Right kidney (tissue), 1 donor: ENCODE data around the gene ARID1B.
"Not testable (repeated sequence)": the region's sequence is repeated elsewhere in the genome, so short reads cannot be mapped to it uniquely, and the experiment has no call there.

Experiments
- DNase-seq: peaks from one replicate; pipeline ENCODE4 v3.0.0-alpha.2; 2016

ARID1B gene

DNA sequence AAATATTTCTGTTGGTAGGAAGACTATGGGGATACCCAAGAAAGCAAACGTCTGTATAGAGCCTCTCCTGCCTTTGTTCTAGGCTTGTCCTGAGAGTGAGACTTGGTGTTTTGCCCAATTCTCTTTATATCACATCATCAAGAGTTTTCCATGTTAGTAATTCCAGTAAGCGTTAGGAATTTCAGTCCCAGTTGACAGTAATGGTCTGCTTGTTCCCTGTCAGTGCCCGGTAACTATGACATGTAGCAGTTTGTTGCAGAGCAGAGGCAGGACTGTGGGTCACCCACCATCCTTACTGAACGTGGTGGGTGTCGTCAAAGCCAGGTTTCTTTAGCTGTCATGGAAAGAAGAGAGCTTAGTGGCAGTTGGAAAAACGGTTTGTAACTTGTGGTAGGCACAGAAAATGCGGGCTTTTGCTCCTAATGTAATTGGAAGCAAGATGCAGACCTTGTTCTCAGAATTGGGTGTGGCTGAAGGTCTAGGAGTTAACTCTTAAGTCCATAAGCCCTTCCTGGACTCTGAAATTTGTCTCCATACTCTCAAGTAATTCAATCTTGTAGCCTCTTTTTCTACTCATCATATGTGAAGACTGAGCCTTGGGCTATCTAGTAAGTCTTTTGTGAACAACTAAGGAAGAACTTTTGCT, 357.3 kb downstream of the ARID1B start:
- DNase-seq, result no peak

DNA sequence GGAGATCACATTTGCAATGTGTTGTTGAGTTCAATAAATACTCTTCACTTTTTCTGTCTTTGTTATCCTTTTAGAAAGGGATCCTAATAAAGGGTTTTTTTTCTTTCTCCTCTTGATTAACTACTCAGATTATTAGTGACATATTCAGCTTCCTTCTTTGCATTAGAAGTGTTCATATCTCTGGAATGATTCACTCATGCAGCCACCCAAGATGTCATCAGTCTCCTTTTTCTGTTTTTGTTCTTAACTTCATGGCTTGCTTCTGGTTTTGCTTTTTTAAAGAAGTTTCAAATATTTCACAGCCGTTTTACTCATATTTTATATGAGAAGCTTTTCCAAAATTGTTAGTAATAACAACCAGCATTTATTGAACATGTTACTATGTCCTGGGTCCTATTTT, 358.5 kb downstream of the ARID1B start:
- no peak for DNase-seq

DNA sequence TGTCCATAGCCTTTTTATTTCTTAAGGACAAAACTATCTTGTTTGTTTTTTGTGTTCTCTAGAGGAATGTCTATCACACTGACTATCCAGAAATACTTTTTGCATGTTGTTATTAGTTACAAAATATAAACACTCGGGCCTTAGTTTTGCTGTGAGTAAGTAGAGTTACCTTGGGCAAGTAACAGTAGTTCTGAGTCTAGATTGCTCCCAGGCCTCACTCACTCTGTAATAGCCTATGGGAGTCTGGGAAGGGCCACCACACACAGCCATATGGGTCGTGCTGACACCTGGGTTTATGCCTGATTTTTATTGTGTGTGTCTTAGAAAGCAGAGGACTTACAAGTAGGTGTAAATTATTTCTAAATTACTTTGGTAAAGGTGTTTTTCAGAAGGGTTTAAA, 360.3 kb downstream of the ARID1B start:
- DNase-seq, result no peak

DNA sequence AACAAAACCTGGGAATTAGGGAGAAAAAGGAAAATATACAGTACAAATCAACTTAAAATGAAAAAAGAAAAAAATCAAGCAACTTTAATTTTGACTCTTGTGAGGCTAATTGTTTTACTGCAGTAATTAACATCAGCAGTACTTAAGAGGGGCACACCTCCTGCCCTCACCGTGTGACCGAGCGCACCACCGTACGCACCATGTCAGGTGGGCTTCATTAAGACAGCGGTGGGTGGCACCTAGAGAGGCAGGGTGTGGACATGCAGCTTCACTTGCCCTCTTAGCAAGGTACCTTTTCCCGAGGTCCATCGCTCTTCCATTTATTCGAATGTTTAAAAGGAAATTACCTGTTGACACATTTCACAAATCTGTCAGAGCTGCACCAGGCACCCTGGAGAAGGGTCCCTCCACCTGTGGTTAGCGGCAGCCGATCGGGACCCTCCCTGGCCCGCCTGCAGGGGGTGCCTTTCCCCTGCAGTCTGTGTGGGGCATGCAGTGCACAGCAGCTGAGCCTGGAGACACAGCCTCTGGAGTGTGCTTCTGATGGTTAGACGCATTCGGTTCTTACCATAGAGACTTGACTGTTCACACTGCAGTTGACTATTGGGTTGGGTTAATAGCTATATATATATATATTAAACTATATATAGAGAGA, 362.0 kb downstream of the ARID1B start:
- DNase-seq, result no peak

DNA sequence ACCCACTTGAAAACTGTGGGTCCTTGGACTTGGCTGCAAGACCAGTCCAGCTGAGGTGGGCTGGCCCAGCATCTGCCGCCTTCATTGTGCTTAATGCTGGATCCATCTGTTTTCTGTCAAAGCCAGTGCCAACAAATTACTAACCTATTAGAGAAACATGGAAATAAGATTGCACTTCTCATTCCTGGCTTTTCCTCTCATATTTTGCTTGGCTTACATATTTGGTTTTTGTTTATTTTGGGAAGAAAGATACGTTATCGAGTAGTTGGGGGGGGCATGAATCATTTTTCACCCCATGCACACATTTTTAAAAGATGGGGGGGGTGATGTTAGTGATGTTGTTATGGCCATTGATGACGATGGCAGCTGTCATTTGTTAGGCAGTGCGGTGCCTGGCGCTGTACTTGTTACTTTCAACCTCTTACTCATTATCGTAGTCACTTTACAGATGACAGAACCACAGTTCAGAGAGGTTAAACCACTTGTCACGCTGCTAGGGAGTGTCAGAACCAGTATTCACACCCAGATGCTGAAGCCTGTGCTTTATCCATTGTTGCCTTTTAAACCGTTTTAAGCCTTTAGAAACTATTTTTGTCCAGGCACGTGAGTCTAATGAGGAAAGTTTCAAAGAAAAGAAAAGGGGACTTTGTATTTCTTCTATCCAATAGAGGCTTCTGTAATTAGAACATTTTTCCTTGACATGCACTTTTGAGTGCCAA, 366.2 kb downstream of the ARID1B start:
- DNase-seq, result no peak

DNA sequence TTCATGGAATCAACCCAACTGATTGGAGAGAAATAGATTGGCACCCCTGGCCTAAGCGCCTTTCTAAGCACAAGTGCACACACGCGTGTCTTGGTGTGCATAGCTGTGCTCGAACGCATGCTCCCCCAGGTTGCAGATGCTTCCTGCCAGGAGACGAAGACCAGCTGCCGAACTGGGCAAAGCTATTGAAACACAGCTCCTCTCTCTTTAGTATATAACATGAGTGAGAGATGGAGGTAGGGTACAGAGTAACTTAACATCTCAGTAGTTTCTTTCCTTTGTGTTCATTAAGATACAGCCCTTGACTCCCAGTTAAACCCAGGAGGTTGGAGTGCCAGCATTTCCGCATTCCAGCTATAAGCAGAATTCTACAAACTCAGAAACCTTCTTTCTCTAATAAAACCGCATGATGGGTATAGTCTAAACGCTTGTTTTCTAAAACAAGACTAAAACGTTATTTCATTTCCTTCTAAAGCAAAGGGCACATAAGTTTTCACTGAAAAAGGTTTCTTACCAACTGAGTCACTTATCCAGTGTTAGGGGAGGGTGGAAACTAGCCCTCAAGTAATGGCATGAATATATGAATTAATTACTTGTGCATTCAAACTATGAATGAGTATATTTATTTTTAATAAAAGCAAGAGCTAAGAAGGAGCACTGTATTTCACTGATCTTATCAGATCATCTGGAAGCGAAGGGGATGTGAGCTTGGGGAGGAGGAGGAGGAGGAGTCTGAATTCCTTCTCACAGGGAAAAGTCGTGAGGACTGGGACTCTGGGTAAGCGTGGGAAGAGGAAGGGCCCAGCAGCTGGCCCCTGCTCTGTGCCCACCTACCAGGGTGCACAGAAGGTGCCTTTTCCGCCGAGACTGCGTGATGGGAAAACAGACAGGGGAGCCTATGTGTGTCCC, 367.0 kb downstream of the ARID1B start:
- DNase-seq, result no peak

DNA sequence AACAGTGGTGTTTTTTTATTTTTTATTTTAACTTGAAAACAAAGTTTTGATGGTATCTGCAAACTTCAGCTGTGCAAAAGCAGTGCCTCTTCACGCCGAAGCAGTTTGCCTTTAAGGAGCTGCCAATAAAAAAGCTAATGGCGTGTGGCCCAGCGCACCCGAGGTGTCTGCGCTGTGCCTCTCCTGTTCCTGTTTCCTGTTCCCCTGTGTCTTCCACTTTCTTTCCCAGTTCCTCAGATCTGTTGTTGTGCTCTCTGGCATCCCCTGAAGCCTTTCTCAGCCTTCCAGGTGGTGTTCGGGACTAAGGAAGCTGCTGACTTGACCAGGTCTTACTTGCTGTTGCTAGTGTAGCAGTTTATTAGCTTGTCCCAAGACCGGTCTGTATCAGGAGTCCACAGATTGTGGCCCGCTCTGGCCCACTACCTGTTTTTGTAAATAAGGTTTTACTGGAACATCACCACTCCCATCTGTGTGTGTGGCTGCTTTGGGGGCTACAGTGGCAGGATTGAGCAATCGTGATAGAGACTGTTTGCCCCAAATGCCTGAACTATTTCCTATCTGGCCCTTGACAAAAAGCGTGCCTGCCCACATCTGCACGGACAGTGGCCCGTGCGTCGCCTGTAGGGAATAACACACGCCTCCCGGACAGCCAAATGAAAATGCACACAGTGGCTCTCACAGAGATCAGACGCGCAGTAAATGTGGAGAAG, 367.8 kb downstream of the ARID1B start:
- DNase-seq, result no peak

DNA sequence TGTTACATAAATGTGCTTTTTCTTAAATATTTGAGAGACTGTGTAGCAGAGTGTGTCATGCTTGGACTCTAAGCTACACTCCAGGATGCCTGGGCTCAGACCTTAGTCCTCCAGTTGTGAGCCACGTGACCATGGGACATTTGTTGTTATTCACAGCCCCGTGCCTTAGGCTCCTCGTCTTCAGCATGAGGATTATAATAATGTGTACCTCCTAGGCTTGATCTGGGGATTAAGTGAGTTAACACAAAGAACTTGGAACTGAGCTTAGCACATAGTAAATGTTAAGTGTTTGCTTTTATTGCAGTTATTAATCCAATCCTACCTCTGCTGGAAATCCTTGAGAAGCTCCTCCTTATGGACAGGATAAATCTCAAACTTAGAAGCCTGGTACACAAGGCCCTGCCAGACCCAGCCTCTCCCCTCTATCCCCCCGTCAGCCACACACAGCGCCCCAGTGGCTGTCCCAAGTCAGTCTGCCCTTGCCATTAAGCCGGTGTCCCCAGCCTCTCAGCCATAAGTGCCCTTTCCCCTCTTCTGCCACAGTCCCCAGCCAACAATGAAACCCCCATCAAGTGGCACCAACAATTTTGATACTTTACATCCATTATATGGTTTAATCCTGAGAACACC, 368.6 kb downstream of the ARID1B start:
- no peak for DNase-seq

DNA sequence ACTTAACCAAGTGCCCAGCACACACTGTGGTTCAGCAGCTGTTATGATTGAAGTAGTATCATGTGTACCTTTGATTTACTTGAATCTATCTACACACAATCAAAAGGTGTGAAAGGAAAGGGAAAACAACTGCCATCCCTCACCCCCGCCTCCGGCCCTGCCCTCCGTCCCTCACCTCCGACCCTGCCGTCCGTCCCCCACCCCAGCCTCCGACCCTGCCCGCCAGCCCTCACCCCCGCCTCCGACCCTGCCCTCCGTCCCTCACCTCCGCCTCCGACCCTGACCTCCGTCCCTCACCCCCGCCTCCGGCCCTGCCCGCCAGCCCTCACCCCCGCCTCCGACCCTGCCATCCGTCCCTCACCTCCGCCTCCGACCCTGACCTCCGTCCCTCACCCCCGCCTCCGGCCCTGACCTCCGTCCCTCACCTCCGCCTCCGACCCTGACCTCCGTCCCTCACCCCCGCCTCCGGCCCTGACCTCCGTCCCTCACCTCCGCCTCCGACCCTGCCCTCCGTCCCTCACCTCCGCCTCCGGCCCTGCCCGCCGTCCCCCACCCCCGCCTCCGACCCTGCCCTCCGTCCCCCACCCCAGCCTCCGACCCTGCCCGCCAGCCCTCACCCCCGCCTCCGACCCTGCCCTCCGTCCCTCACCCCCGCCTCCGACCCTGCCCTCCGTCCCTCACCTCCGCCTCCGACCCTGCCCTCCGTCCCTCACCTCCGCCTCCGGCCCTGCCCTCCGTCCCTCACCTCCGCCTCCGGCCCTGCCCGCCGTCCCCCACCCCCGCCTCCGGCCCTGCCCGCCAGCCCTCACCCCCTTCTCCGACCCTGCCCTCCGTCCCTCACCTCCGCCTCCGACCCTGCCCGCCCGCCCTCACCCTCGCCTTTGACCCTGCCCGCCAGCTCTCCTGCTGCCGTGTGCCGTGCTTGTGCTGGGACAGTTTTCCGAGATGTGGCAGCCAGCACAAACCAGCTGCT, 370.2 kb downstream of the ARID1B start:
- not testable (repeated sequence) for DNase-seq

DNA sequence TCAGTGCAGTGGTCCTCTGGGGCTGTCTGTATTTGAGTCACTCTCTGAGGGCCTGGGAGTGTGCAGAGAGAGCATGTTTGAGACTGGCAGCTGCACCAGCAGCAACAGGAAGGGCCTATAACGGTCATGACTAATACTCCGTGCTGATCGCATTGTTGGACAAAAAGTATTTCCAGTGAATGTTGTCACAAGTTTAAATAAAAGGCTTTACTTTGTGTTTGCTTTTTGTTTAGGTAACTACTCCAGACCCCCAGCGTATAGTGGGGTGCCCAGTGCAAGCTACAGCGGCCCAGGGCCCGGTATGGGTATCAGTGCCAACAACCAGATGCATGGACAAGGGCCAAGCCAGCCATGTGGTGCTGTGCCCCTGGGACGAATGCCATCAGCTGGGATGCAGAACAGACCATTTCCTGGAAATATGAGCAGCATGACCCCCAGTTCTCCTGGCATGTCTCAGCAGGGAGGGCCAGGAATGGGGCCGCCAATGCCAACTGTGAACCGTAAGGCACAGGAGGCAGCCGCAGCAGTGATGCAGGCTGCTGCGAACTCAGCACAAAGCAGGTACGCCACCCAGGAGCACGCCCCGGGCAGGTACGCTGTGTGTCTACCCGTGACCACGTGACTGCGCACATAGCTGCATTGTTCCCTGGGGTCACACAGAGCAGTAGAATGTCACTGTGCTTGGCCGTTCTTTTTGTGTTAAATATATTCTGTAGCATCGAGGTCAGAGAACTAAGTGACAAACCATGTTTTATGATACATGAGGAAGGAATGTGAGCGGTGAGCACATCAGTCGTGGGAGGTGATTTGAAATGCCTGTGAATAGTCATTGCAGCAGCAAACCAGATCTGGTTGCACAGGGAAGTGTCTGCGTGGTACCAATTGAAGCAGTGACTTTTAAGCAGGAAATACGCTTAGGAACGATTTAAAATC, 371.5 kb downstream of the ARID1B start:
- DNase-seq, result peak; percentile 27

DNA sequence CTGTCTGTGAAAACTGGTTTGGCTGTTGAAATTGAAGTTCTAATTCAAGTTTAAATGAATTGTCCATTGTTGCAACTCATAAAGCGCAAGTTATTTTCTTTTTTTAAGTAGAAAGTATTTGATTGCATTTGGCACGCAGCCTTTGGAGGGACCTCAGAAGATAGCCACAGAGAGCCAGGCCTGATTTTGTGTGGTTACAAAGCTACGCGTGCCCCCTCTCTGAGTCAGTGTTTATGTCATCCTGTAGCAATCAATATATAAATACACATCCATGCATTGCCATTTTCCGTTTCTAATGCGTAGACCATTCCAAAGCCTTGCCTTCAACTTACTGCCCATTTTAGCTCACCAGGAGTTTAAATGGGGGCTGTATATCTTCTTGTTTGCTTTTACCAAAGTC, 372.9 kb downstream of the ARID1B start:
- no peak for DNase-seq

DNA sequence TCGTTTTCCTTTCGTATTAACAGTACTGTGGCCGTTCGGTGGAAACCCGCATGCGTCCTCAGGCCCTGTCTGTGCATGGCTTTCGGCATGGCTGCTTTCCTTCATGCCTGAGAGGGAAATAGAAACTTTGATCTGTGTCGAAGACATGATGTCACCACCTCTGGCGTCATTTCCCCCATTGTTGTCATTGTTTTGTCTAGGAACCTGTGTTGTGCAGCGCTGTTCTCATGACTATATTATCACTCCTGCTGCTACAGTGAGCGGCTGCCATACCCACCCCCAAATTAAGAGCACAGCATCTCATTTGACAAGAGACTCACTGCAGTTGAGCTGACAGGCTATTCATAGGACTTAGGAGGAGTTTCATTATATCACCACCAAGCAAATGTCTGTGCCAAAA, 373.9 kb downstream of the ARID1B start:
- no peak for DNase-seq

DNA sequence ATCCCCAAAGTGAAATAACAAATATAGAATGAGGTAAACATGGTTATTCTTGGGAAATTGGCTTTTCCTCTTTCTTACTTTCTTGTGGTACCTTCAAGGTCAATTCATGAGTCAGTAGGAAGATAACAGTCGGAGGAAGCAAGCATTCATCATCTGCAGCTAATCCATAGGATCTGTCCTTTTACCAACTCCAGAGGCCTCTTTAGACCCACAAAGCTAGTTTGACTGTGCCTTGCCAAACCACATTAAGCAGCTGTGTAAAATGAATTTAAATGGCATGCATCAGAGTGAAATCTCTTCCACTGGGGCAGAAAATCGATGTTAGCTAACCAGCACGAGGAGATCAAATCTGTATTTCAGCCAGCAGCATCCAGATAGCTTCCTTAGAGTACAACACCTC, 374.8 kb downstream of the ARID1B start:
- DNase-seq, result no peak

DNA sequence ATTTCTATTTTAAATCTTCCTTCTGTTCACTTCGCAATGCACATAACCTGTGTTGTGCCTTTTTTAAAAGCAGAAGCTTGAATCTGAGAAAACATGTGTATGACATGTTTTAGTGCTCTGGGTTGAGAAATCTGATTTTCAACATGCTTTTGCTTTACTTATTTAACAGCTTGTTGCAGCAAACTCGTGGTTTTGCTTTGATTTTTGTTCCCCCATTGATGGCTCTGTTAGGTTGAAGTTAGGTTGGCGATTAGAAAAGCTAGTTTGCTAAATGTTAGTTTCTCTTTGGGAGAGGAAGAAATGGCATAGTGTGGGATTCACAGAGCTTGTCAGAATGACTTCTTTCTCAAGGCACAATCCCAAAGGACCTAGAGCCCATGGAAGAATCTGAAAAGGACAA, 375.4 kb downstream of the ARID1B start:
- no peak for DNase-seq

DNA sequence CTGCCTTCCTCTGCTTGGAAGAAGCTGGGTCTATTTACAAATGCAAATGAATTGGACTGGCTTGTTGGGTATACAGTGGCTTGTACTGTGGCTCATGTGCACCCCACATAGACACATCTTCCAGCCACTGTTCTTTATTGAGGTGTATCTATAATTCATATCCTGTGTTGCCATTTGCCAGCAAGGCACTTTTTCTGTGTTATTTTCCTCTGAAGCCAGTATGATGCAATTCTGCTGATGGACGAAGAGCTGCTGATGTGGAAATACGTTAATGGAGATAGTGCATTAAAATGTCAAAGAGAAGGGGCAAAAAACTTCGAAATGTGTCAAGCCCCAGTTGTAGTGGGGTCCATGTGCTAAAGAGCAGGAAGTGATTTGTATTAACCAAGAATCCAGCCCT, 378.6 kb downstream of the ARID1B start:
- no peak for DNase-seq

DNA sequence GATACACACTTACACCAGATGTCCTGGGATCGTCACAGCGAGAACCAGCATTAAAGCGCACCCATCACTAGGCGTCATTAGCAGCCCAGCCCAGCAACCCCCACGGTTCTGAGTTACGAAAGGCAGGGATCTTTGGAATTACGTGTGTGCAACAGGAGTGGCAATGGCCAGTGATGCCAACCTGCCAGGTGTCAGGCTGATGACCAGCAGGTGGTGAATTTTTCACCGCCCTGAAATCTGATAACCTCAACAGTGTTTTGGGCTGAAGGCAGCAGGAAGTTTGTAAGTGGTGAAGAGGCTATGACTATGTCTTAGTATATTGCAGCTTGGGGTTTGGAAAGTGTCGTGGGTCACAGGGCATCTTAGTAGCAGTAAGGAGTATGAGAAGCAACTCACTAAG, 380.1 kb downstream of the ARID1B start:
- no peak for DNase-seq

DNA sequence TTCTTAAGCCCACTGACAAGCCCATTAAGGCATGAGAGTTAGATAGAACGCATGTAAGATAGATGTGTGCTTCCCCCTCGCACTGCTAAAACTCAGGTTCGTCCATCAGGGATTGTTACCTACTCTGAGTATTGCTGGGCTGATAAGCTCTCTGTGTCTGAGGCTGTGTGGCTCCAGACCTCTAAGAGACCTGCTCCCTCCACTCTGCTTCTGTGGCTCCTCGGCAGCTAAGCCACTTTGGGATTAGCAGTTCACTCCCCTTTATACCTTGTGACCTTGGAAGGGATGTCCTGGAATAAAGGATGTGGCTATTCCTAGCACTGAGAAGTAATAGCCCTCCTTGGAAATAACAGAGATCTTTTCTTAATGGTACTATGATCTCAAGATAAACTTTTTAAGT, 381.3 kb downstream of the ARID1B start:
- DNase-seq, result no peak

DNA sequence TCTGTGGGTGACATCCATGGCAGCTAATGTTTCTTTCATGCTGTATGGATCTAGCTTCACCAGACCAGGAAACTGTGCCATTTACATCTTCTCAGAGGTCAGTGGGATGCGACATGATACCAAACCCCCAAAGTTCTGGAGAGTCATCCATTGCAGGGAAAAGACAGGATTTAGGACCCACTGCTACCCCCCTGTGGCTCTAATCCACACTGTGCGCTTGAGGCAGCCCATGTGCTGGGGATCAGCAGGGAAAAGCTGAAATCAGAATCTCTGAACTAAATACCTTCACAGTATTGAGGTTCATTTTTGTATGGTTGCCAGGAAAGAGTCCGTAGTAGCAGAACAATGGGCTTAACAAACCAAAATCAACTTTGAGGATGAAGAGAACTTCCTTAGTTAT, 381.7 kb downstream of the ARID1B start:
- no peak for DNase-seq

DNA sequence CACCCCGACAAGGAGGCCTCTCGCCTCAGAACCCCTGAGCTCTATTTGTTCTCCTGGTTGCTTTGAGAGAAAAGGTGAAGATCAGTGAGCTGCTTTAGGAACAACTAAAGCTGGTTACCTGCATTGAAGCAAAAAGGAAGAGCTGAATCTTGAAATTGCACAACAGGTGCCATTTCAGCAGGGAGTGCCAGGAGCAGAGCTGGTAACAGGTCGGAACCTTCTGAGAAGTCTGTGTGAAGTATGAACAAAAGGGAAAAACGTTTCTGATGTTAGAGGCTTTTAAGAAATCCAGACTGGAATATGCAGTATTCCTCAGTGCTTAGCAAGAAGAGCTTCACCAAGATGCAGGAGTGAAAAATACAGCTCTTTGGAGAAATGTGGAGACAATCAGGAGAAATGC, 382.2 kb downstream of the ARID1B start:
- no peak for DNase-seq
